Measurements from ENCODE around the gene CHST12.

The CHST12 gene

DNA sequence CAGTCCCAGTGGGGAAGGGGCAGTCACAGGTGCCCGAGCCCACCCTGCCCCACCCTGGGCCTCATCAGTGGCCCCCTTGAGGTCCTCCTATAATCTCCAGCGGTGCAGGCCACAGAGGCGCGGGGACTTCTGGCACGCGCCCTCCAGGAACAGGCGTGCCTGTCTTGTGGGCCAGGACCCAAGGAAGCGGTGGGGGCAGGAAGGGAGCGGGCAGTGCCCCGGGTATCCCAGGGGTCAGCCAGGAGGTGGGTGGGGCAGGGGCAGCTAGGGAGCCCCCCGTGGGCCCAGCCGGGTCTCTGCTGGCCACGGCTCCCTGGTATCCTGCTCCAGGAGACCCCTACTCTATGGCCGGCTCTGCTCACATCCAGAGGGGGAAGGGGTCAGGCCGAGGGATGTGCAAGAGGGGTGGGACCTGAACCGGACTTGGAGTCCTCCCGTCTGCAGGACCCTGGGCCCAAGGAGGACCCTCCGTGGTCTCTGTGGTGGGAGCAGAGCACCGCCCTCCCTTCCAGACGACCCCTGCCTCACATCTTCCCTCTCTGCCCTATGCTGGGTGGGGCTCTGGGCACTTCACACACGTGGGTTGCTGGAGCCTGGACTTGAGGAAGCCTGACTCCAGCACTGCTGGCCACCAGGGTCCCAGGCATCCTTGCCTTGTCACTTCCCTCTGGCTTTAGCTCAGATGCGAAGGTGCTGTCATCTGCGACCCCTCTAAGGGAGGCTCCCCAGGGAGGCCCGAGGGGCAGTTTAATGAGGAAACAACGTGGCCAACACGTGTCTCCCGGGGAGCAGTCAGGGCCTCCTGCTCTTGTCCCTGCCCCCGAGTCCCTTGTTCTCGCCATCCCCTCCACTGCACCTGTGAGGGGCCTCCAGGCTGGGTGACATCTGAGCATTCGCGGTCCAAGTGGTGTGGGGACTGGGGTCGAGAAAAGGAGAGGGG lies 91.0 kb downstream of the CHST12 start:
- DNase-seq (ENCODE audit: low read depth, low spot score), result no peak
- ChIA-PET POLR2A (no interaction called here), CTCF (no interaction called here)
- H3K4me3 ChIP-seq (ENCODE audit: low read depth, low read length), result no peak overlapping the region
- TF ChIP-seq, protein P1, sequence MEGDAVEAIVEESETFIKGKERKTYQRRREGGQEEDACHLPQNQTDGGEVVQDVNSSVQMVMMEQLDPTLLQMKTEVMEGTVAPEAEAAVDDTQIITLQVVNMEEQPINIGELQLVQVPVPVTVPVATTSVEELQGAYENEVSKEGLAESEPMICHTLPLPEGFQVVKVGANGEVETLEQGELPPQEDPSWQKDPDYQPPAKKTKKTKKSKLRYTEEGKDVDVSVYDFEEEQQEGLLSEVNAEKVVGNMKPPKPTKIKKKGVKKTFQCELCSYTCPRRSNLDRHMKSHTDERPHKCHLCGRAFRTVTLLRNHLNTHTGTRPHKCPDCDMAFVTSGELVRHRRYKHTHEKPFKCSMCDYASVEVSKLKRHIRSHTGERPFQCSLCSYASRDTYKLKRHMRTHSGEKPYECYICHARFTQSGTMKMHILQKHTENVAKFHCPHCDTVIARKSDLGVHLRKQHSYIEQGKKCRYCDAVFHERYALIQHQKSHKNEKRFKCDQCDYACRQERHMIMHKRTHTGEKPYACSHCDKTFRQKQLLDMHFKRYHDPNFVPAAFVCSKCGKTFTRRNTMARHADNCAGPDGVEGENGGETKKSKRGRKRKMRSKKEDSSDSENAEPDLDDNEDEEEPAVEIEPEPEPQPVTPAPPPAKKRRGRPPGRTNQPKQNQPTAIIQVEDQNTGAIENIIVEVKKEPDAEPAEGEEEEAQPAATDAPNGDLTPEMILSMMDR (IDR thresholded peaks at IDR 0.05; ENCODE audit: insufficient read depth, low read length, missing control alignments), result no peak

DNA sequence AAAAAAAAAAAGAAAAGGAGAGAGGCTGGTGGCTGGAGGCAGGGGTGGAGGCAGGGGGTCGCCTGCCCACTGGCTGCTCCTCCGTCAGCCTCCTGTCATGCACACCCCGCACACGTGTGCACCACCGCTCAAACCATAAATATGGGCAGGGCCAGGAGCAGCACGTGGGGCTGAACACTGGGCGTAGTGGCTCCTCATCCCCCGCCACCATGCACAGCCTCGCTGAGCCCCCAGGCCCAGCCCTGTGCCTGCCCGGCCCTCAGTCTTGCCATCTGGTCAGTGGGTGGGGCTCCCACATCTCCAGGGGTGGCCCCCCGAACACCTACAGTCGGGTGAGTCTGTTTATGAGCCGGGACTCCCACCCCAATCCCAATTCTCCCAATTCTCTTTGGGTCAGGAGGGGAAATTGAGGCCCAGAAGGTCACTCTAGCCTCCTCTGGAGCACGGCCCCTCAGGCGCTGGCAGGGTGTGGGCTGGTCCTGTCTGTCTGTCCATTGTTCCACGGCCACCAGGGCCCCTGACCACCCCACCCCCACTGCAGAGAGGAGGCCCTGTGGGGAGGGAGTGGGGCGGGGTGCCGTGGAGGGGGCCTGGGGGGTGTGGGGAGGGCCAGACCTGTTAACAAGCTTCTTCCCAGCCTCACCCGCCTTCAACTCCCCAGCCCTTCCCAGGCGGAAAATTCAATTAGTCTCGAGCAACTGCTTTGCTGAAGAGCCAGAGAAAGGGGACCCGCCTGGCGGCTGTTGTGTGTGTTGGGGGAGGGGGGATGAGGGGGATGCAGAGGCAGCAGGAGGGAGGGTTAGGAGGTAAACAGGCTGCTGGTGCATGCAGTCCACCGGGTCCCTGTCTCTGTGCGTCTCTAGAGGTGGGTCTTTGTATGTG lies 92.2 kb downstream of the CHST12 start:
- DNase-seq (ENCODE audit: low read depth, low spot score), result no peak
- TF ChIP-seq, protein P1 (IDR thresholded peaks at IDR 0.05; ENCODE audit: insufficient read depth, low read length, missing control alignments), result no peak
- H3K4me3 ChIP-seq (ENCODE audit: low read depth, low read length), result no peak overlapping the region
- ChIA-PET CTCF (no interaction called here), POLR2A (no interaction called here)

DNA sequence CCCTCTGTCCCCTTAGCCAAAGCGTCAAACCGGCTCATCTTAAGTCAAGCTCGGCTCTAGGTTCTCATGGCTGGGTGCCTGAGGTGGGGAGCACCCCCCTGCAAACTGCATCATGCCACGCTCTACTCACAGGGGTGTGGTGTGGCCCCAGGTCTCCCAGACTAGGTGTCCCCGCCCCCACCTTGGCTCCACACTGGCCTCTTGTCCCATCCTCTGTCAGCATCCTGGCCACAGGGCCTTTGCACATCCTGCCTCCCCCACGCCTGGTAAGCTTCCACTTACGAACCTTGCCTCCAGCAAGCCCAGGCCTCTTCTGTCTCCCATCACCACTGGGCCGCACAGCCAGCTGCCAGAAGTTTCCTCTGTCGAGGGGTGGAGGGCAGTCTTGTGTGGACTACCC lies 93.0 kb downstream of the CHST12 start:
- H3K4me3 ChIP-seq (ENCODE audit: low read depth, low read length), result no peak overlapping the region
- DNase-seq (ENCODE audit: low read depth, low spot score), result no peak
- TF ChIP-seq, protein P1 (IDR thresholded peaks at IDR 0.05; ENCODE audit: insufficient read depth, low read length, missing control alignments), result no peak
- POLR2A ChIA-PET, result no interaction called here
- CTCF ChIA-PET, result no interaction called here

DNA sequence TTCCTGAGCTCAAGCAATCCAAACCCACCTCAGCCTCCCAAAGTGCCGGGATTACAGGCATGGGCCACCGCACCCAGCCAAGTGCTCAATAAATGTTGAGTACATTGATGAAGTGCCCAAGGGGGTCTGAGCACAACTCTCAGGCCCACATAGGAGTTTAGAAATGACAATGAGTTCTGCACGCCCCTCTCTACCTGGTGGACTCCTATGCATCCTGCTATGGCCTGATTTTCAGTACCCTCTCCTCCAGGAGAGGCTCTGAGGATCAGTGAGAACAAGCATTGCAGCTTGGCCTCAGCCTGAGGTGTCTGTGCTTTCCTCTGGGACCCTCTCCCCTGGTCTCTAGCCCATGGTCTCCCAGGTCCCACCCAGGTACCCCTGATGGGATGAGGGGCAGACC lies 93.7 kb downstream of the CHST12 start:
- POLR2A ChIA-PET, result interaction anchor here (0.6 kb wide), 1 partner anchor 17 kb away, joined by 3 read pairs; no protein-coding TSS in a partner anchor
- DNase-seq (ENCODE audit: low read depth, low spot score), result no peak
- CTCF ChIA-PET, result no interaction called here
- TF ChIP-seq, protein P1 (IDR thresholded peaks at IDR 0.05; ENCODE audit: insufficient read depth, low read length, missing control alignments), result no peak
- H3K4me3 ChIP-seq (ENCODE audit: low read depth, low read length), result no peak overlapping the region

DNA sequence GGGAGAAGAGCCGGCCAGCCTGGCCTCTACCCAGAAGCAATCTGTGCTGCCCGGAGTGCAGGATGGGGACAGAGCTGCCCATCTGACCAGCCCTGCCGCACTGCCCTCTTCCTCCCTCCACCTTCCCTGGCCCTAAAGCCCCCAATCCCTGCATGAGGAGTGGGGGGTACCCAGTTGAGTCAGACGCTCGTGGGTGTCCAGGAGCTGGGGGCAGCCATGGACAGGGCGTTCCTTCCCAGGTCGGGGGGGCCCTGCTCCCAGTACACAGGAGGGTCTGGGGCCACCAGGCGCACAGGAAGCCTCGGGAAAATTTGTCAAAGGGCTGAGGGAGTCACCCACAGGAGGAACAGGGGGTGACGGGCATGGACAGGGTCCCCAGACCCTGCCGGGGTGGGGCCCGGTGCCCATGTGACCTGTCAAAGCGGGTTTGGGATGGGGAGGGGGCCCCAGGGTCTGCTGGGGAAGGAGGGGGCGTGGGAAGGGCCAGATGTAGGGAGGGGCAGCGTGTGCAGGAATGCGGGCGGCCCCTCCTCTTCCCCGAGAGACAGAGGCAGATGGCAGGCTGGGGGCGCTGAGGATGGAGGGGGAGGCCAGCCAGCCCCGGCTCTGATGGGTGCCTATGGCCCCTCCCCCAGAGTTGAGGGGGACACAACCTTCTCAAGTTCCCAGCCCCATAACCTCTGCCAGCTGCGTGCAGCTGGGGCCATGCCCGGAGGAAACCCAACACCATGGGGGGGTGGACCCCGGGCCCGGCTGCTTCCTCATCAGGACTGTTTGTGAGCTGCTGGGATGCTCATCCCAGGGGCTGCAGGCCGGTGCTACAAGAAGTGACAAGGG lies 94.3 kb downstream of the CHST12 start:
- TF ChIP-seq, protein P1 (IDR thresholded peaks at IDR 0.05; ENCODE audit: insufficient read depth, low read length, missing control alignments), result no peak
- CTCF ChIA-PET, result interaction anchor here (1.1 to 1.2 kb wide), 2 partner anchors 20 to 29 kb away, joined by 5 read pairs; no protein-coding TSS in a partner anchor
- DNase-seq (ENCODE audit: low read depth, low spot score), result no peak

More for the DNA sequence above, 94.3 kb downstream of the CHST12 start:
- H3K4me3 ChIP-seq (ENCODE audit: low read depth, low read length), result no peak overlapping the region
- POLR2A ChIA-PET, result no interaction called here

All from AG04449 (cell line).